SK-N-SH (cell line): ENCODE data around the gene TTC39A.

Experiments used
- EZH2phosphoT487 ChIP-seq: fragments of 200-600 bp; sonication (generic); IDR thresholded peaks from 2 replicates; pipeline ENCODE4 v1.6.1; 2017; ENCODE audit warnings: low read depth, mixed run types, mild to moderate bottlenecking, antibody characterized with exemption, moderate library complexity, borderline replicate concordance
- TCF12 ChIP-seq: IDR thresholded peaks from 2 replicates; pipeline ENCODE4 v1.4.0; 2012
- YY1 ChIP-seq: IDR thresholded peaks from 2 replicates; pipeline ENCODE4 v1.4.0; 2012; ENCODE audit warnings: low read depth, mild to moderate bottlenecking
- TF ChIP-seq, protein P1 (sequence below): IDR thresholded peaks from 2 replicates; pipeline ENCODE4 v1.4.0; 2012; ENCODE audit warnings: low read depth
- TF ChIP-seq, protein P2 (sequence below): fragments of 200-600 bp; sonication (generic); IDR thresholded peaks from 2 replicates; pipeline ENCODE4 v1.6.1; 2017; ENCODE audit warnings: antibody characterized with exemption, mild to moderate bottlenecking, moderate library complexity

DNA sequence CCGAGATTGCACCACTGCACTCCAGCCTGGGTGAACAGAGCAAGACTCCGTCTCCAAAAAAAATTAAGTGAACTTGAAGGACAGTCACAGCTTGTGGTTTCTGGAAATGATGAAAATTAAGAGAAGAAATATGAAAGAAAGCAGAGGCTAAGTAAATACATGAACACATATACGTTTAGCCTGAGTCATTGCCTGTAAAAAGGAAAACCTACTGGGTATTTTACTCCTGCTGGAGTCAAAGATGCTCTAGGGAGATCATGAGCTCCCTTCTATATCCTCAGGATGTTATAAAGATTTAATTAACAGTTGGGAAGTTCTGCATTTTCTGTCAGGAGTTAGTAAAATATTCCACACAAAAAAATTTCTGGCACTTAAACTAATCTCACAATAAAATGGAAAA lies 43.5 kb upstream of the TTC39A start:
- TF ChIP-seq, protein P1, sequence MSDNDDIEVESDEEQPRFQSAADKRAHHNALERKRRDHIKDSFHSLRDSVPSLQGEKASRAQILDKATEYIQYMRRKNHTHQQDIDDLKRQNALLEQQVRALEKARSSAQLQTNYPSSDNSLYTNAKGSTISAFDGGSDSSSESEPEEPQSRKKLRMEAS: no peak
- TF ChIP-seq, protein P2, sequence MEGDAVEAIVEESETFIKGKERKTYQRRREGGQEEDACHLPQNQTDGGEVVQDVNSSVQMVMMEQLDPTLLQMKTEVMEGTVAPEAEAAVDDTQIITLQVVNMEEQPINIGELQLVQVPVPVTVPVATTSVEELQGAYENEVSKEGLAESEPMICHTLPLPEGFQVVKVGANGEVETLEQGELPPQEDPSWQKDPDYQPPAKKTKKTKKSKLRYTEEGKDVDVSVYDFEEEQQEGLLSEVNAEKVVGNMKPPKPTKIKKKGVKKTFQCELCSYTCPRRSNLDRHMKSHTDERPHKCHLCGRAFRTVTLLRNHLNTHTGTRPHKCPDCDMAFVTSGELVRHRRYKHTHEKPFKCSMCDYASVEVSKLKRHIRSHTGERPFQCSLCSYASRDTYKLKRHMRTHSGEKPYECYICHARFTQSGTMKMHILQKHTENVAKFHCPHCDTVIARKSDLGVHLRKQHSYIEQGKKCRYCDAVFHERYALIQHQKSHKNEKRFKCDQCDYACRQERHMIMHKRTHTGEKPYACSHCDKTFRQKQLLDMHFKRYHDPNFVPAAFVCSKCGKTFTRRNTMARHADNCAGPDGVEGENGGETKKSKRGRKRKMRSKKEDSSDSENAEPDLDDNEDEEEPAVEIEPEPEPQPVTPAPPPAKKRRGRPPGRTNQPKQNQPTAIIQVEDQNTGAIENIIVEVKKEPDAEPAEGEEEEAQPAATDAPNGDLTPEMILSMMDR: no peak
- TF ChIP-seq YY1: no peak
- TF ChIP-seq EZH2phosphoT487: no peak
- no peak for TF ChIP-seq TCF12
